Adipose tissue (tissue), 3 donors: ENCODE data around the gene RBMS3. TPM values are rescaled to one million over a fixed set of nuclear protein-coding genes. Genes with fewer than 3 reads are reported as not detected.
"Not testable (repeated sequence)": the region's sequence is repeated elsewhere in the genome, so short reads cannot be mapped to it uniquely, and the experiment has no call there.

ENCODE experiments used
- H3K27ac ChIP-seq: one replicate; pipeline ENCODE4 v1.5.1; 2013; ENCODE audit warnings: low read depth, low read length
- WGBS, 3 donors: extraction: QIAGEN DNeasy Blood & Tissue Kit; methylation state at CpG; one replicate each; pipeline ENCODE4 v1.1.7; 2013; 5-methylcytosine and 5-hydroxymethylcytosine counted together
- polyA plus RNA-seq, 3 donors: library from polyadenylated mRNA; stranded (reverse); fragments of 200-250 nt; gene quantifications; one replicate each; pipeline ENCODE4 v1.2.3, GENCODE V29; 2013
- donor health status: healthy with polysubstance abuse.
- donor health status: Bipolar disorder and iron deficiency.
- donor health status: healthy.

The RBMS3 gene
- polyA plus RNA-seq, 3 donors: 1.4 to 16.2 (median 10.2) TPM

DNA sequence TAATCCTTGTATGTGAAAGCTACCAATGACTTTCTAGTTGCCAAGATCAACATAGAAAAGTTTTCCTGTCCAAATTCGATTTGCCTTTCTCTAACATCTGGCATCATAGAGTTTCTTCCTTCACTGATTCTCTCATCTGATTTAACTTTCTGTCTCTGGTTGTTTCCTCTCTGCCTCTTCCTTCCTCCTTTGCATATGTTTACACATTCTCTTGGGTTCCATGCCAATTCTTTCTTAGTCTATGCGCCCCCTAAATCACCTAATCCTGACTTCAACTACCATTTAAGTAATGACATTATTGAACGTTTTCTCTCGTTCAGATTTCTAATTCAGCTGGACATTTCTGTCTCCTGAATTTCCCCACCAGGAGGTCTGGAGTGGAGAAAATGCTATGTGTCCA is 763.6 kb downstream of the RBMS3 start:
- no peak overlapping the region for H3K27ac ChIP-seq
- WGBS, 3 donors: 36 to 59% (median 54%) methylated on average over 4 of the region's 4 CpGs

DNA sequence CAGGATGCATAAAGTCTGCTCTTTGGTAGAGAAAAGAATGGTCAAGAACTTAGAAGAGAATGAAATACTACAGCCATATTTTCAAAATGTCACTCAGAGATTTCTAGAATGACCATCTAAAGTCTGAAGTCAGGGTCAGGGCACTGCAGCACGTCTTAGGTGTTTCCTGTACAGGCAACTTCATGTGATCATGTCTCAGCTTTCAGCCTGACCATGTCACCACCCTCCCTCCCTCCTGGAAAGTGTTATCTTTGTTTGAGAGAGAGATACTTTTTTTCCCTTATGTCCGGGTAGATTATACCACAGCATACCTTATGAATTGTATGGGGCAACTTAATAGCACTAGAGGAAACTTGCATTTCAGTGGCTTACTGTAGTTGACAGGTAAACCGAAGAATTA is 767.6 kb downstream of the RBMS3 start:
- H3K27ac ChIP-seq: no peak overlapping the region
- 59 to 84% (median 83%) methylated on average over 3 of the region's 3 CpGs for WGBS, 3 donors

DNA sequence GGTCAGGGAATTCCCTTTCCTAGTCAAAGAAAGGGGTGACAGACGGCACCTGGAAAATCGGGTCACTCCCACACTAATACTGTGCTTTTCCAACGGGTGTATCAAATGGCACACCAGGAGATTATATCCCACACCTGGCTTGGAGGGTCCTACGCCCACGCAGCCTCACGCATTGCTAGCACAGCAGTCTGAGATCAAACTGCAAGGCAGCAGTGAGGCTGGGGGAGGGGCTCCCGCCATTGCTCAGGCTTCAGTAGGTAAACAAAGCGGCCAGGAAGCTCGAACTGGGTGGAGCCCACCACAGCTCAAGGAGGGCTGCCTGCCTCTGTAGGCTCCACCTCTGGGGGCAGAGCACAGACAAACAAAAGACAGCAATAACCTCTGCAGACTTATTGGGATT is 769.2 kb downstream of the RBMS3 start:
- 84 to 93% (median 93%) methylated on average over 9 of the region's 9 CpGs for WGBS, 3 donors

DNA sequence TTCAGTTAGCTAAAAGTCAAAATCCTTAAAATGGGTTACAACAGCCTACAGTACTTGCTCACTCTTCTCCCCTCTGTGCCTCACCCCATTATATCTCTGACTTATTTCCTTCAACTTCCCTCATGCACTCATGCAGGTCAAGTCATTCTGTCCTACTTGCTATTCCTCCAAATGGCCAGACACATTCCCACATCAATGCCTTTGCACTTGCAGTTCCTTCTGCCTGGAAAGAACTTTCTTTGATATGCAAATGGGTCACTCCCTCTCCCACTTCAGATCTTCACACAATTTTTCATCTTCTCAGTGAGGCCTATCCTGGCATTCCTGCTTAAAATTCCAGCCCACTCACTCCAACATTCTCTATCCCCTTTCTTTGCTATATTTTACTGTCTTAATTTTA is 778.4 kb downstream of the RBMS3 start:
- no peak overlapping the region for H3K27ac ChIP-seq

More for the DNA sequence above, 769.2 kb downstream of the RBMS3 start:
- H3K27ac ChIP-seq: not testable (repeated sequence)
